EL (cell line): Measurements from ENCODE around the gene ZRANB3.
A peak's percentile ranks its signal among the peaks of the same experiment; 100 is the strongest.
"Not testable (repeated sequence)": the region's sequence is repeated elsewhere in the genome, so short reads cannot be mapped to it uniquely, and the experiment has no call there.

Experiments used
- DNase-seq: peaks from one replicate; pipeline ENCODE4 v3.0.0-alpha.2; 2016

The ZRANB3 gene

GRCh38 chr2:135318808-135319207 is 212.2 kb downstream of the ZRANB3 start:
- DNase-seq, result no peak

- no peak for DNase-seq
These were observed 213.6 kb downstream of the ZRANB3 start for GRCh38 chr2:135317375-135317774.

GRCh38 chr2:135311962-135312361 is 219.1 kb downstream of the ZRANB3 start:
- DNase-seq, result no peak

- no peak for DNase-seq
These were observed 219.8 kb downstream of the ZRANB3 start for GRCh38 chr2:135311268-135311667.

DNA sequence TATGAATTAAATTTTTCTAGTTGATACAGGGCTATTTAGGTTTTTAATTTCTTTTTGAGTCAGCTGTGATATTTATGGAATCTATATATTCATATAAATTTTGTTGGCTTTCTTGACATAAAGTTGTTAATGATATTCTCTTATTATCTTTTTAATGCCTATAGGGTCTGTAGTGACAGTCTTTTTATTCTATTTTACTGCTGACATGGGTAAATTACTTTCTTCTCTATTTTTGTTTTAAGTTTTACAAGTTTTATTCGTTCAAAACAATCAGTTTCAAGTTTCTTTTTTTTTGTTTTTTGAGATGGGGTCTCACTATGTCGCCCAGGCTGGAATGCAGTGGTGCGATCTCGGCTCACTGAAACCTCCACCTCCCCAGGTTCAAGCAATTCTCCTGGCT is 226.3 kb downstream of the ZRANB3 start:
- DNase-seq, result no peak

GRCh38 chr2:135299658-135300244 is 231.3 kb downstream of the ZRANB3 start:
- DNase-seq, result peak; percentile 31

GRCh38 chr2:135299165-135299564 is 231.9 kb downstream of the ZRANB3 start:
- peak; percentile 3 for DNase-seq

DNA sequence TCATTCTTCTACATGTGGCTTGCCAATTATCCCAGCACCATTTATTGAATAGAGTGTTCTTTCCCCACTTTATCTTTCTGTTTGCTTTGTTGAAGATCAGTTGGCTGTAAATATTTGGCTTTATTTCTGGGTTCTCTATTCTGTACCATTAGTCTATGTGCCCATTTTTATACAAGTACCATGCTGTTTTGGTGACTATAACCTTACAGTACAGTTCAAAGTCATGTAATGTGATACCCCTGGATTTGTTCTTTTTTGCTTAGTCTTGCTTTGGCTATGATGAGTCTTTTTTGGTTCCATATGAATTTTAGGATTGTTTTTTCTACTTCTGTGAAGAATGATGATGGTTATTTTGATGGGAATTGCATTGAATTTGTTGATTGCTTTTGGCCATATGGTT is 243.9 kb downstream of the ZRANB3 start:
- not testable (repeated sequence) for DNase-seq

DNA sequence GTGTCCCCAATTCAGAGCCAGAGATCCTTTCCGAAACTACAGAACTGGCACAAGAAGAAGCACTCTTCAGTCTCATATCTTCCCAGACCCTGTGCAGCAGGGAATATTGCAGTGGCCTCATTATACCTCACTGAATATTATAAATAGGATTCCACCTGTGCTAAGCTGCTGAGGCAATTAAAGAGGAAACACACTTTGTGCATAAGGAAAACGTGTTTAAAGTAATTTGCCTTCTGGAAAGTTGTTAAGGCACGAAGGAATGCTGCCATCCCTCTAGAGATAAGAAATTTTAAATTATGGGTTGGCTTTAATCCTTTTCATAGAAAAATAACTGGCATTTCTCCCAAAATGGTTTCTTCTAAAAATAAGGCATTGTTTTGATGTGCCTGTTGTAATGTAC is 245.6 kb downstream of the ZRANB3 start:
- no peak for DNase-seq

DNA sequence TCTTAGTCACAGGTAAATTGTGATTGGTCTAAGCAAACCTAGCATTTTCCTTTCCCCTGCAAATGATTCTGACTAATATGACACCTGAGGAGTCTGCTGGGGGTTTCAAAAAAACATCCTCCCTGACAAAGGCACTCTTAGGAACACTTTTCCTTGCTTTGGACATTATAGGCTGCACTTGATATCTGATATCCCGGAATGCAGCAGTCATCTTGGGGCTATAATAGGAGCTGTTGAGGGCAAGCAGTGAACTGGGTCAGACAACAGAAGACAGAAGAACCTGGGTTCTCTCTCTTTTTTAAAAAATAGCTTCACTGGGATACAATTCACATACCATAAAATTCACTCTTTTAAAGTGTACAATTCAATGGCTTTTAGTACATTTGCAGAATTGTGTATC is 249.6 kb downstream of the ZRANB3 start:
- no peak for DNase-seq

- no peak for DNase-seq
These were observed 251.8 kb downstream of the ZRANB3 start for GRCh38 chr2:135279209-135279608.

GRCh38 chr2:135276525-135276924 is 254.5 kb downstream of the ZRANB3 start:
- no peak for DNase-seq

DNA sequence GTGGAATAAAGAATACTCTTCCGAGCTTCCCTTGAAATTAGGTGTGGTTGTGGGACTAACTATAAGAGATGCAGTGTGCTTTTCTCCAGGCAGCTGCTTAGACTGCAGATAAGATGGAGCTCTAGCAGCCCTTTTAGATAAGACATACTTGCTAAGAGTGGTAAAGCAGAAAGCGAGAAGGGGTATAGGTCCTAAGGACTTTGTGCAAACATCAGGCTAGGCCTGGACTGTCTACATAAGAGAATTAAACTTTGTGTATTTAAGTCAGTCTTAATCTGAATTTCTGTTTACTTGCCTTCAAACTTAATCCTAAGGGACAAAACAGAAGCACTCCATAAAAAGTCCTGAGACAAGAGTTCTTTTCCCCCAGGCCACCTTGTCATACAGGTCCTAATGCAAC is 260.0 kb downstream of the ZRANB3 start:
- no peak for DNase-seq

- DNase-seq, result no peak
These were observed 265.0 kb downstream of the ZRANB3 start for GRCh38 chr2:135265960-135266490.

- DNase-seq, result no peak
These were observed 271.9 kb downstream of the ZRANB3 start for GRCh38 chr2:135259123-135259522.

- DNase-seq, result peak; percentile 7
These were observed 272.8 kb downstream of the ZRANB3 start for GRCh38 chr2:135258193-135258592.

- peak; percentile 45 for DNase-seq
These were observed 273.5 kb downstream of the ZRANB3 start for GRCh38 chr2:135257383-135258090.

DNA sequence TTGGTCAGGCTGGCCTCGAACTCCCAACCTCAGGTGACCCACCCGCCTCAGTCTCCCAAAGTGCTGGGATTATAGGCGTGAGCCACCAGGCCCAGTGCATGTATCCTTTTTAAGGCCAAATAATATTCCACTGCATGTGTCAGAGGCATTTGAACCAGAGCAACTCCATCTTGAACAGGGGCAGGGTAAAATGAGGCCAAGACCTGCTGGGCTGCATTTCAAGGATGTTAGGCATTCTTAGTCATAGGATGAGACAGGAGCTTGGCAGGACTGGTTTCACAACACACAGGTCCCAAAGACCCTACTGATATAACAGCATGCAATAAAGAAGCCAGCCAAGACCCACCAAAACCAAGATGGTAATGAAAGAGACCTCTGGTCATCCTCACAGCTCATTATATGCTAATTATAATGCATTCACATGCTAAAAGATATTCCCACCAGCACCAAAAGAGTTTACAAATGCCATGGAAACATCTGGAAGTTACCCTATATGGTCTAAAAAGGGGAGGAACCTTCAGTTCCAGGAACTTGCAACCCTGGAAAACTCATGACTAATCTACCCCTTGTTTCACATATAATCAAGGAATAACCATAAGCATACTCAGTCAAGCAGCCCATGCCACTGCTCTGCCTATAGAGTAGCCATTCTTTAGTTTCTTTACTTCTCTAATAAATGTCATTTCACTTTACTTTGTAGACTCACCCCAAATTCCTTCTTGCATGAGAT is 274.3 kb downstream of the ZRANB3 start:
- peak; percentile 36 for DNase-seq

DNA sequence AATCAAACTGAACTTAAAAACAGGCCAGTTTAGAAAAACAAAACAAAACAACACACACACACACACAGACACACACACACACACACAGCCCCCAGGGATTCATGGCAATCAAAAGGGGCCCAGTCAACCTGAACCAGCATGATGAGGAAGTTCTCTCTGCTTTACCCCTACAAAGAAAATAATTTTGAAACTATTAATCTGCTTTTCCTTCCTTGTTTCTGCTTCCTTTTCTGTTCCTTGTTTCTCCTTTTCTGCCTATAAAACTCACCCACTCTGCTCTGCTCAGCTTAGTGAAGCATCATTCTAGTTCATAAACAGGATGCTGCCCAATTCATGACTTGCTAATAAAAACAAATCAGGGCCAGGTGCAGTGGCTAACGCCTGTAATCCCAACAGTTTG is 275.8 kb downstream of the ZRANB3 start:
- DNase-seq, result no peak

GRCh38 chr2:135252805-135253458 is 278.1 kb downstream of the ZRANB3 start:
- DNase-seq, result no peak

GRCh38 chr2:135248611-135249010 is 282.4 kb downstream of the ZRANB3 start:
- no peak for DNase-seq

DNA sequence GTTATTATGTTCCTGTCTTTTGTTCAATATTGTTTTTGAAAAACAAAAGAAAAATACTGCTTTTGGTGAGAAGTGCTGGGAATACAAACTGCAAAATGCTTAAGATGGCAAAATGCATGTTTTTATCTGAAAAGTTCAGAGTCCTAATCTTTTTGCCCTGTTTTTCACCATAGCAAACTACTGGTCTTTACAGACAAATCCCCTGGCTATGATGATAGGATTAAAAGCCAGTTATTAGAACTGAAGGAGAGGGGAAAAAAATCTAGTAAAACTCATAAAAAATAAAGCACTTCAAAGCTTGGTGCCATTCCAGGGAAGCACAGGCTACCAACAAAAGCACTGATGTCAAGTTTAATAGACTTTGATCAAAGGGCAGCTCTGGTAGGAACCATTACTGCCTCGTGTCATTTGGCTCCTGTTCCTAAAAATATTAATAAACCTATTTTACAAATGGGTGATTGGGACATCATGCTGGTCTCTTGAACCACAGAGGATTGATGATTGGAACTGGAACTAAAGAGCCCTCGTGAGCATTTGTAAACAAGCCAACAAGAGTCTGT is 284.2 kb downstream of the ZRANB3 start:
- no peak for DNase-seq

- DNase-seq, result peak; percentile 73
These were observed 285.9 kb downstream of the ZRANB3 start for GRCh38 chr2:135245071-135245470.
